ENCODE results near the gene SHISA7.
A peak's percentile ranks its signal among the peaks of the same experiment; 100 is the strongest.

SHISA7 gene

DNA sequence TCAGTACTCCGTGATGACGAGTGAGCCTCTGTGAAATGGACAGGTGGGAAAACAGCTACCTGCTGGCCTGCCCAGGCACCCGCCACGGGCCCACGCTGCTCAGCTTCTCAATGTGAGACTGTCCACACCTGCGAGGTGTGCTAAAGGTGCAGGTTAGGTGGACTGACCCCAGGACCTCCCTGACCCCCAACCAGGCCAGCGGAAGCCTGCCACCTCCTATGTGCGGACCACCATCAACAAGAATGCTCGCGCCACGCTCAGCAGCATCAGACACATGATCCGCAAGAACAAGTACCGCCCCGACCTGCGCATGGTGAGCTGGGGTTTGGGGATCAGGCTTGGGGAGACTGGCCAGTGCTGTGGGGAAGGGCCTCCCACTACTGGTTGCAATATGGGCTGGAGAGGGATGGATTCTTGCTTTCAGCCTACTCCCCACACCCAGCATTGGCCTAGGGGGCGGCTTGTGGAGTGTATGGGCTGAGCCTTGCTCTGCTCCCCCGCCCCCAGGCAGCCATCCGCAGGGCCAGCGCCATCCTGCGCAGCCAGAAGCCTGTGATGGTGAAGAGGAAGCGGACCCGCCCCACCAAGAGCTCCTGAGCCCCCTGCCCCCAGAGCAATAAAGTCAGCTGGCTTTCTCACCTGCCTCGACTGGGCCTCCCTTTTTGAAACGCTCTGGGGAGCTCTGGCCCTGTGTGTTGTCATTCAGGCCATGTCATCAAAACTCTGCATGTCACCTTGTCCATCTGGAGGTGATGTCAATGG, 55.2 kb downstream of the SHISA7 start:
- DNase-seq (ENCODE audit: low read depth), result no peak

DNA sequence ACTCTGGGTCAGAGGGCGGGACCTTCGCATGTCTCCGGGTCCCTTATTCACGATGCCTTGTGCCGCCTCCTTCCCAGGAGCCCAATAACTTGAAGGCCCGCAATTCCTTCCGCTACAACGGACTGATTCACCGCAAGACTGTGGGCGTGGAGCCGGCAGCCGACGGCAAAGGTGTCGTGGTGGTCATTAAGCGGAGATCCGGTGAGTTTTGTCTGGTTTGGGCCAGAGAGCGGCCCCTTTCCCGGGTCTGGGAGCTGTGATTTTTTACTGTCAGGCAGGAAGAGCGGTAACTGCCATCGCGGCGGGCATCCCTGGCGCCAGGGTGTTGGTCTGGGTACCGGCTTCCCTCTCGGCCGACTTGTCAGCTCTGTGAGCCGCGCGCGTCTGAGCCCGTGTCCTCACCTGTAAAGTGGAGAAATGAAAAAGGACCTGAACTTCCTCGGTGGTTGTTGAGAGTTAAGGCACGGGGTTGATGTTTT, 56.6 kb downstream of the SHISA7 start:
- no peak for DNase-seq (ENCODE audit: low read depth)

DNA sequence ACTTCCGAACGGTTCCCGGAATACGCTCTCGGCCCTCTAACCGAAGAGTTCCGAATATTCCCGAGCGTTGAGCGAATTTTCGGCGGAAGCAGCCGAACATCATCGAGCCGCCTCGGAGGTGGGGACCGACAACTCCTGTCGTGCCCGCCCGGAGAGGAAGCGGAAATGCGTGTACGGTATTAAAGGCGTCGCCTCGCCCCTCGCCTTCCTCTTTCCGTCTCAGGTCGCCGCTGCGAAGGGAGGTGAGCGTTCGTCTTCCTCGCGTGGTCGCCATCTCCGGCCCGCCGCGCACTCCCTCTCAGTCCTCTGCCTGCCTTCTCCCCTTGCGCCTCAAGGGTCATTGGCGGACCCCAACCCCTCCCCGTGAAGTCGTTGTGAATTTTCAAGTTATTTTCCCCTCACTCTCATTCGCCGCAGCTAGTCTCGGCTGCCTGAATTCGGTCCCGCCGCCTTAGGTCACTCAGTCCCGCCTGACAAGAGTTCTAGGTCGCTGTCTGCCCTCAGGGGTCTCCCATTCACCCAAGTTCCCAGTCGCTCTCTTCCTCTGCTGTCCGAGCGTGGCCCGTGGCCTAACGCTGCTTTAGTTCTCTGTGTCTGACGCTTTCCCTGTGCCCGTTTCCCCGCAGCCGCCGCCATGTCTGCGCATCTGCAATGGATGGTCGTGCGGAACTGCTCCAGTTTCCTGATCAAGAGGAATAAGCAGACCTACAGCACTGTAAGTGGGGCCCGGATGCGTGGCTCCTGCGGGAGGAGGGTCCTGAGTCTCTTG, 57.2 kb downstream of the SHISA7 start, which contains the start of gene RPL28:
Gene RPL28 (plus strand): TSS at position 209 of the 769 bp plus-strand sequence. CDS start 426 bp downstream, at position 635.
- peak; percentile 90 for DNase-seq (ENCODE audit: low read depth)

DNA sequence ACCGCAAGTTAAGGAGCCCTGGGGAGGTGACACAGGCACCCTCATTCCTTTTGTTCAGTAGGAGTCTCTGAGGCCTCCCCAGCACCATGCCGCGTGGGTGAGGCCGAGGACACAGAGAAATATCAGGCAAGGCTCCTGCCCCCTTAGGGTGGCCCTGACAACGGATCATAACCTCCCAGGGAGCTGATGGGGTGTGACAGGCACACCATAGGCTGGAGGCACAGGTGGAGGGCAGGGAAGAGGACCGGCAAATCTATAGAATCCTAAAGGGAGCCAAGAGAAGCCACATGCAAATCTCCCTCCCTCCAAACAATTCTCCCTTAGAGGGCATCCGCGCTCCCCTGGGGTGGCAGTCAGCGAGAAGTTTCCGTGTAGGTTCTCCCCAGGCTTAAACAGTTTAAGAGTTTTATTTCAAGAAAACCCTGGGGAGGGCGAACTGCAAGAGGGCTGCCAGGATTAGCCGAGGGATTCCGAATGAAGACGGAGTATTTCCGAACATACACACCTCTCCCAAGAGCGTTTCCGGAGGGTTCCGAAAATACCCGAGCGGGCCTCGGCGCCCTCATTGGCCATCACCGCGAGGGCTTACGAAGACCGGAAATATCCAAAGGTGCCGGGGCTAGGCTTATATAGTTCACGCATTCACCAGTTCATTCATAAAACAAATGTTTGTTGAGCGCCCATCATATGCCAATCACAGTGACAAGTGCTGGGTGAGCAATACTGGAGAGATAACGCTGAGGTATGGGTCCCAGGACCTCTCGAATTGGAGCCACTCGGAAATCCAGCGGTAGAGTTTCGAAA, 58.0 kb downstream of the SHISA7 start:
- DNase-seq (ENCODE audit: low read depth), result peak; percentile 77

DNA sequence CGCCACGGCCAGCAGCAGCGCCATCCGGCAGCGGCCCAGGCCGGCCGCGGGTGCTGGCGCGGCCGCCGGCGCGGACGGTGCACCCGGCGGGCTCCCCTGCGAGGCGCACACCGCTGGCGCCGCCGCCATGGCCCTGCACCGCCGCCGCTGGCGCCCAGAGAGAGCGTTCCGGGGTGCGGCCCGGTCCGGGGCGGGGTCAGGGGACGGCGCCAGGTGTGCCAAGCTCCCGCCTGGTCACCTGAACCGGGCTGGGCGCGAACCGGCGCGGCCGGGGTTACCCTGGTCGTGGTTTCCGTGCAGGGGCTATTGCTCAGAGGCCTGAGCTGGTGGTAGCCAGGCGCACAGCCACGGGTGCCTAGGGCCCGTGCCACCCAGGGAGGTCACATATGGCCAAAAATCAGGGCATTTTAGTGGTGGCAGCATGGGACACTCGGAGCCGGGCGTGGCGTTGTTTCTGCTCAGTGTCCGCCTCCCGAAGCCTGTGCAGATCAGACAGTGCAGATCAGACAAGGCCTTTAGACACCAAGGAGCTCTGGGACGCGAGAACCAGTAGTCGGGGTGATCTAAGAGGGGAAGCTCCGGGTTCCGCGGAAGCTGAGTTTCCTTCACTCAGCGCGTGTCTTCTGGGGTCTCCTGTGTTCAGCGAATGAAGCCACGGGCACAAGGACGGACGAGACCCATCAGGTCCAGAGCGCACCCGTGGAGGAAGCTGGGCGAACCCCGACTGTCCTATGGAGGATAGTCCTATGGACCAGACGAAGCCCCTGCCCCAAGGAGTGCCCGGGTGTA, 58.8 kb downstream of the SHISA7 start, which contains the start of gene TMEM238:
Gene TMEM238 (minus strand): TSS at position 162 of the 789 bp plus-strand sequence. CDS start 33 bp downstream, at position 129.
- no peak for DNase-seq (ENCODE audit: low read depth)

DNA sequence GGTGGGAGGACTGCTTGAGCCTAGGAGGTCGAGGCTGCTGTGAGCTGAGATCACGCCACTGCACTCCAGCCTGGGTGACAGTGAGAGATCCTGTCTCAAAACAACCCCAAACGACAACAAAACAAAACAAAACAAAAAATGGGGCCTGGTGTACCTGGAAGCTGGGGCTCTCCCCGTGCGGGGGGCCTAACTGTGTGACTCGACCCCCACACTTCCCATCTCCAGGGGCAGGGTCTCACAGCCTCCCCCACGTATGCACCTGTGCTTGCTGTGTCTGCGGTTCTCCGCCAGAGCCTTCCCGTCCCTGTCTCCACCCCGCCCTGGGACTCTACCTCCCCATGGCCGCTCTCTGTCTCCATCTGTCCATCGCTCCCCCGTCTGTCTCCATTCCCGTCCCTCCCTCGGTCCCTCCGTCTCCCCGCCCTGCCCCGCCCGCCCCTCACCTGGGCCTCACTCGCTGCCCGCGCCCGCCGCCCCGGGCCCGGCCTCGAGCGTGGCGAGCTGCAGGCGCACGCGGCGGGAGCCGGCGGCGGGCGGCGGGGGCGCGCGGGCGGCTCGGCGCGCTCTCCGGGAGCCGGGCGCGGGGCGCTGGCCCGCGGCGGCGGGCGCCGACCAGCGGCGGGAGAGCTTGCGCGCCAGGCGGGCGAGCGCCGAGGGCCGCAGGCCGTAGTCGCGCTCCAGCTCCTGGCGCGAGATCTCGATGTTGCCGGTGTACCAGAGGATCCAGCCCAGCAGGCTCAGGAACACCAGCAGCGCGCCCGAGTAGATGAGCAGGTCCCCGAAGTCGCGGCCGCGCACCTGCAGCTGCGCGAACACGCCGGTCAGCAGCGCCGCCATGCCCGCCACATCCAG, 59.6 kb downstream of the SHISA7 start:
- DNase-seq (ENCODE audit: low read depth), result no peak

DNA sequence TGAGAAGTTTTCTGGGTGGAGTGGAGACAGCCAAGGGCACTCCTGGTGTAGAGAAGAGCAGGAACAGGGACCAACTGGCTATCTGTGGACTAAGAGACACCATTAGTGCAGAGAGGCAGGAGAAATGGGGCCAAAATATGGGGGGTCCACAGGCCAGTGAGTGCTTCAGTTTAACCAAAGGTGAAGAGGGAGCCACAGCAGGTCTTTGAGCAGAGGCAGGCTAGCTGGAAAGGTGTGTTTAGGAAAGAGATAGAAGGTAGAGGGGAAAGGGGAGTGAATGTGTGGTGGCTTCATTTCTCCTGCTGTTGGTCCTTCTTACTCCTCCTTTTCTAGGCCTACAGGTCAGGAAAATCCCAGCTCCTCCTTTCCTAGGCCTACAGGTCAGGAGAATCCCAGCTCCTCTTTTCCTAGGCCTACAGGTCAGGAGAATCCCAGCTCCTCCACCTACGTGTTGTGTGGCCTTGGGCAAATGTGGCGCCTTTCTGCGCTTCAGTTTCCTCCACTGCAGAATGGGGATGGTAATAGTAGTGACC, 60.5 kb downstream of the SHISA7 start:
- no peak for DNase-seq (ENCODE audit: low read depth)

DNA sequence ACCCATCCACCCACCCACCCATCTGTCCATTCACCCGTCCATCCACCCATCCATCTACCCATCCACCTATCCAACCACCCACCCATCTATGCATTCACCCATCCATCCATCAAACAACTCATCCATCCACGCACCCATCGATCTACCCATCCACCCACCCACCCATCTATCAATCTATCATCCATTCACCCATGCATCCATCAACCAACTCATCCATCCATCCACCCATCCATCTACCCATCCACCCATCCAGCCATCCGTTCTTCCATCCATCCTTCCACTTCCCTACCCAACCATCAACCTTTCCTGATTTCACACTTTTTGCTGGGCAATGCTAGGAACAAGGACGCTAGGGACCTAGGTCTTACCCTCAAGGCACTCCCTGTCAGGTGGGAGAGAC, 61.1 kb downstream of the SHISA7 start:
- DNase-seq (ENCODE audit: low read depth), result no peak

DNA sequence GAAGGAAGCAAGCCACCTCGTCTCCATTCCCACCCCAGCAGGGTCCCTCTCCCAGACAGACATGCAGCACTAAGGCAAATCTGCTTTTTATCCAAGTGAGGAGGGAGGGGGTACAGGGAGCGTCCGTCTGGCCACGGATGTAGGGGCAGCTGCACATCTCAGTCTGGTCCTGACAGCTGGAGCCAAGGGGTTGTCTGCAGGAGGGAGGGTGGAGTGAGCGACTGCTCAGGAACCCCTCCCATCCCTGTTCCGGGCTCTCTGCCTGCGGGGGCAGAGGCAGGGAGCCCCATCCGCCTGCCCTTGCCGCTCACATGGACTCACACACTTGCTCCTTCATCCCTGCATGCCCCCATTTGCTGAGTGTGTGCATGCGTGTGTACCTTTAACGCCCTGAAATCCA, 63.9 kb downstream of the SHISA7 start:
- DNase-seq (ENCODE audit: low read depth), result no peak
